Spleen (tissue), 11 donors: ENCODE data around the gene CUX1. TPM values are rescaled to one million over a fixed set of nuclear protein-coding genes. Genes with fewer than 3 reads are reported as not detected.

Experiments used
- DNase-seq: peaks from one replicate; pipeline ENCODE4 v3.0.0-alpha.2; 2020
- H3K27ac ChIP-seq, 8 donors: fragments of 200-600 bp; sonication (generic) in 7 of 8; 1 replicate in 4 of 8; 2 replicates in 4 of 8; pipeline versions ENCODE4 v1.5.0 to v1.8.0; 2016 to 2021; ENCODE audit warnings: inconsistent platforms in 4 of 8, mild to moderate bottlenecking in 4 of 8, moderate library complexity in 1 of 8
- H3K27me3 ChIP-seq, 7 donors: fragments of 200-600 bp; sonication (generic) in 6 of 7; replicated peaks in 1 of 7; 1 replicate in 4 of 7; 2 replicates in 3 of 7; pipeline versions ENCODE4 v1.5.0 to v1.8.0; 2016 to 2021; ENCODE audit warnings: inconsistent platforms in 3 of 7, mild to moderate bottlenecking in 1 of 7
- H3K36me3 ChIP-seq, 6 donors: fragments of 200-600 bp; sonication (generic) in 5 of 6; 1 replicate in 4 of 6; 2 replicates in 2 of 6; pipeline versions ENCODE4 v1.5.0 to v1.8.0; 2016 to 2021; ENCODE audit warnings: inconsistent platforms in 2 of 6
- H3K4me1 ChIP-seq, 6 donors: fragments of 200-600 bp; sonication (generic) in 5 of 6; 1 replicate in 3 of 6; 2 replicates in 3 of 6; pipeline versions ENCODE4 v1.5.0 to v1.8.0; 2016 to 2021; ENCODE audit warnings: inconsistent platforms in 3 of 6
- H3K4me3 ChIP-seq, 8 donors: fragments of 200-600 bp; sonication (generic) in 7 of 8; 1 replicate in 4 of 8; 2 replicates in 4 of 8; pipeline versions ENCODE4 v1.5.0 to v1.8.0; 2016 to 2021; ENCODE audit warnings: inconsistent platforms in 4 of 8, mild to moderate bottlenecking in 4 of 8, moderate library complexity in 2 of 8
- H3K9me3 ChIP-seq, 8 donors: fragments of 200-600 bp; sonication (generic) in 7 of 8; 1 replicate in 4 of 8; 2 replicates in 4 of 8; pipeline versions ENCODE4 v1.5.0 to v1.8.0; 2016 to 2021; ENCODE audit warnings: inconsistent platforms in 4 of 8
- POLR2A ChIP-seq, 3 donors: fragments of 450-650 bp; IDR thresholded peaks; one replicate each; pipeline ENCODE4 v1.5.1; 2017; ENCODE audit warnings: antibody characterized with exemption in 3 of 3, mild to moderate bottlenecking in 1 of 3
- POLR2AphosphoS5 ChIP-seq, 3 donors: sonication (generic); formaldehyde crosslinking; IDR thresholded peaks; one replicate each; pipeline ENCODE4 v1.5.1; 2017; ENCODE audit warnings: antibody characterized with exemption in 3 of 3
- WGBS, 5 donors: extraction: QIAGEN DNeasy Blood & Tissue Kit in 3 of 5; methylation state at CpG; one replicate each; pipeline versions ENCODE4 v1.1.5 to v1.1.7; 2013 to 2018; 5-methylcytosine and 5-hydroxymethylcytosine counted together
- intact Hi-C: fragments of 100-400 bp; cut with DNase I; formaldehyde crosslinking; loops from one replicate; pipeline ENCODE4 v1.15.0; 2023; ENCODE audit warnings: low total_unique reads
- polyA plus RNA-seq, 3 donors: library from polyadenylated mRNA; stranded (reverse); fragments of 200-250 nt; gene quantifications; one replicate each; pipeline ENCODE4 v1.2.1, GENCODE V29; 2013
- total RNA-seq, 7 donors: library from RNA; depleted of rRNA in 3 of 7; stranded (reverse); fragments of >200 nt in 3 of 7; fragmentation: NEBNext Ultra II Directional in 4 of 7; extraction: Animal tissue kit (Norgen Biotek cat#: 25700) in 4 of 7; gene quantifications; one replicate each; pipeline versions ENCODE4 v1.1.0 to v1.2.1, GENCODE V29; 2016 to 2021
- TF ChIP-seq, protein P1 (sequence below), 11 experiments: fragments of 200-600 bp in 7 of 11; fragments of 450-650 bp in 4 of 11; sonication (generic) in 4 of 11; IDR thresholded peaks in 8 of 11; conservative IDR thresholded peaks in 3 of 11; 1 replicate in 7 of 11; 2 replicates in 4 of 11; pipeline versions ENCODE4 v1.4.0 to v1.8.0; 2016 to 2021; ENCODE audit warnings: antibody characterized with exemption in 11 of 11, inconsistent platforms in 4 of 11, mild to moderate bottlenecking in 1 of 11
- donor health status: healthy with polysubstance abuse.
- donor health status: DM: no; HTN: no; CAD: no; lungs with moderate emphysema.
- donor health status: DM: no; HTN: no; CAD: no.
- donor health status: Bipolar disorder and iron deficiency.
- donor health status: healthy.
- donor health status: DM: no; HTN: no; CAD: no.
- donor health status: DM: yes; HTN: yes; CAD: no.

Gene CUX1
- total and polyA plus RNA-seq, 10 donors: 9.1 to 95.8 (median 61.9) TPM

DNA sequence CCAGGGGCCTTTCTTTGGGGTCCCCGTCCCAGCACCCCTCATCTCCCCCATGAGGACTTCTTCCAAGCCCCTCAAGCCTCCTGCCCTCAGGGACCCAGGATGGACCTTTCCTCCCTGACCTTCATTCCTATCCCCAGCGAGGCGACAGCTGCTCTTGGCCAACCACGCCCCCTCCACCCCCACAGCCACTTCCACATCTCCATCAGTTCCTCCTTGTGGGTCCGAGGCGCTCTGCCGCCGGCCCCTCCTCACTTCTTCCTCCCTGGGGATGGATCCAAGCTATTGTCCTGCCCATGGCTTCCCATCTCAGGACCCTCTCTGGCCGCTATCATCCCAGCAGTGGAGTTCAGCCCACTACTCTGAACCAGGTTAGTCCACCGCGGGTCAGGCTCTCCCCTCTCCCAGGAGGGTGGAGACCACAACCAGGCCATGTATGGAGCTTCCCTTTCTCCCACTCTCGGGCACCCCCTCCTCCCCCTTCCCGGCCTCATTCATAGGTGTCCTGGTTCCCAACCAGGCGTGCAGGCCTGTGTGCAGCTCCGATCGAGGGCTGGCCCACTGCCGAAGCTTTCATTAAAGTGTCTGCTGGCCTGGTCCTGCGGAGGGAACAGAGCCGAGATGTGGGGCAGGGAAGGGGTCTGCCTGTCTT, 467.6 kb downstream of the CUX1 start:
- Histone ChIP-seq H3K9me3 (no peaks in the 10 kb centered on the region), H3K27ac (peak overlapping the region; percentile 72 to 97 (median 91)), H3K36me3 (no peaks in the 10 kb centered on the region), H3K4me1 (peaks cover 30 to 68% (median 59%) of the 10 kb centered on the region in 6 donors), H3K4me3 (peak overlapping the region; percentile 23 to 96 (median 89)), H3K27me3 (peaks cover 0 to 14% (median 0%) of the 10 kb centered on the region in 7 donors)
- WGBS, 5 donors: 13 to 28% (median 20%) methylated on average over 15 to 19 of the region's 19 CpGs
- intact Hi-C loops: no loop called here
- TF ChIP-seq, protein P1, sequence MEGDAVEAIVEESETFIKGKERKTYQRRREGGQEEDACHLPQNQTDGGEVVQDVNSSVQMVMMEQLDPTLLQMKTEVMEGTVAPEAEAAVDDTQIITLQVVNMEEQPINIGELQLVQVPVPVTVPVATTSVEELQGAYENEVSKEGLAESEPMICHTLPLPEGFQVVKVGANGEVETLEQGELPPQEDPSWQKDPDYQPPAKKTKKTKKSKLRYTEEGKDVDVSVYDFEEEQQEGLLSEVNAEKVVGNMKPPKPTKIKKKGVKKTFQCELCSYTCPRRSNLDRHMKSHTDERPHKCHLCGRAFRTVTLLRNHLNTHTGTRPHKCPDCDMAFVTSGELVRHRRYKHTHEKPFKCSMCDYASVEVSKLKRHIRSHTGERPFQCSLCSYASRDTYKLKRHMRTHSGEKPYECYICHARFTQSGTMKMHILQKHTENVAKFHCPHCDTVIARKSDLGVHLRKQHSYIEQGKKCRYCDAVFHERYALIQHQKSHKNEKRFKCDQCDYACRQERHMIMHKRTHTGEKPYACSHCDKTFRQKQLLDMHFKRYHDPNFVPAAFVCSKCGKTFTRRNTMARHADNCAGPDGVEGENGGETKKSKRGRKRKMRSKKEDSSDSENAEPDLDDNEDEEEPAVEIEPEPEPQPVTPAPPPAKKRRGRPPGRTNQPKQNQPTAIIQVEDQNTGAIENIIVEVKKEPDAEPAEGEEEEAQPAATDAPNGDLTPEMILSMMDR (IDR thresholded peaks at IDR 0.05 in 8 of 11, conservative IDR thresholded peaks at IDR 0.05 in 3 of 11): peak in 1 of 11 experiments; percentile 14
- peak in 2 of 3 donors; percentile 35 to 71 for TF ChIP-seq POLR2AphosphoS5 (IDR thresholded peaks at IDR 0.05)
- TF ChIP-seq POLR2A (IDR thresholded peaks at IDR 0.05): no peak
- peak; percentile 93 for DNase-seq

DNA sequence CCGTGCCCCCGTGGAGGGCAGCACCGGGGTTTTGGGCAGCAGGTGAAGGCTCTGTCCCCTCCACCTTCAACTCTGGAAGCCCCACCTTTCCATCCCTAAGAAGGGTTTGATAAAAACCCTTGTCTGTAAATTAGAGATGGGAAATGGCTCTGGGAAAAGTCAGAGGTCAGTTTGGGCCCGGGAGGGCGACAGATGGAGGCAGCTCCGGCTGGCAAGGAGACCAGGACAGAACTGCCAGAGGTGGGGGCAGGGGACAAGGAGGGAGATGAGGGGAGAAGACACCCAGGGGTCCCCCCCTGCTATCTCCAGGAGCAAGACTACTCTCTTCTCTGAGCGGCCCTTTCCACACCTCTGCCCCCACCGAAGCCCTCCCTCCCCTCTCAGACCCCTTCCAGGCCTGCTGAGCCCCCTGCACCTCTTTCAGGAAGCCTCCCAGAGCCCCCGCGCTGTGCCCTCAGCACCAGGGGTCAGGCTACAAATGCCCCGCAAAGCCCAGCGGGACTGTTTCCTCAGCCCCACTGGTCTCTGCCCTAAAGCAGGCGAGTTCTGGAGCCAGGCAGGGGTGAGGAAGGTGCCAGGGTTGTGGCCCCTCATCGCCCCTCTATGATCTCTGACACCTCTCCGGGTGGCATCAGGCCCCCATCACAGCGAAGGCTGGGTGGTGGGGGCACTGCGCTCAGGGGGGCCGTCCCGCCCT, 468.3 kb downstream of the CUX1 start:
- intact Hi-C loops: no loop called here
- no peaks in the 10 kb centered on the region for H3K36me3 ChIP-seq
- no peak for TF ChIP-seq POLR2AphosphoS5 (IDR thresholded peaks at IDR 0.05)
- TF ChIP-seq POLR2A (IDR thresholded peaks at IDR 0.05): no peak
- TF ChIP-seq, protein P1 (IDR thresholded peaks at IDR 0.05 in 8 of 11, conservative IDR thresholded peaks at IDR 0.05 in 3 of 11): no peak
- 10 to 26% (median 13%) methylated on average over 10 to 19 of the region's 19 CpGs for WGBS, 5 donors
- H3K4me1 ChIP-seq: peaks cover 33 to 69% (median 63%) of the 10 kb centered on the region in 6 donors
- peak overlapping the region; percentile 72 to 97 (median 91) for H3K27ac ChIP-seq
- peak overlapping the region; percentile 69 to 96 (median 89) for H3K4me3 ChIP-seq
- DNase-seq: no peak
- no peaks in the 10 kb centered on the region for H3K9me3 ChIP-seq
- peaks cover 0 to 14% (median 0%) of the 10 kb centered on the region in 7 donors for H3K27me3 ChIP-seq

DNA sequence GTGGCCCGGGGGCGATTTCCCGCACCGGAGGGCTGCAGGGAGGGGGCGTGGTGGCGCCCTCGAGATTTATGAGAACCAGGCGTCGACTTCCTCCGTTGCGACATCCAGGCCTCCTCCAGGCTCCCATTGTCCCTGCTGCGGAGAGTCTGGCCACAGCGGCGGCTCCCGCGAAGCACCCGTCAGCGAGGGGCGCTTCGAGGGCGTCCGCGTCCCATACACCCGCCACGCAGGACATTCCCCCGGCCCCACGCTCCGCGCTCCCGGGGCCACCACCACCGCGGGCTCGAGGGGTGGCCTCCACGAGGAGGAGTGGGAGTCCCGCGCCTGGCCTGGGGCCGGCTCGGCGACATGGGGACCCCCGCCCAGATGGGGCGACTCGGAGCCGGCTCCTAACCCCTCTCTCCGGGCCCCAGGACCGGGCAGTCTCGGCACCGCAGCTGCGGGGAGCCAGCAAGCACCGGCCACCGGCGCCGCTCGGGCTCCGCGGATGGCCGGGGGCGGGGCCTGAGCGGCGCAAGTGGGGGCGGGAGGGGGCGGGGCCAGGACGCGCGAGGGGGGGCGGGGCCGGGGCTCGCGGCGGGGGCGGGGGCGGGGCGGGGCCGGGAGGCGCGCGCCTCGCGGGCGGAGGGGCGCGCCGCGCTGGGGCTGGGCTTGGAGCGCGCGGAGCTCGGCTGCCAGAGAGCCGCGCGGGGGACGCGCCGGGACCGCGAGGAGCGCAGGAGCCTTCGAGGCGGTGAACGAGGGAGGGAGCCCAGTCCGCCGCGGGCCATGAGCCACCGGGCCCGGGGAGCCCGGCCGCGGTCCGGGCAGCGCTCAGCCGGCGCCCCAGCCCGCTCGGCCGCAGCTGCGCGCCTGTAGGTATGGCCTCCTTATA, 469.0 kb downstream of the CUX1 start, which contains the start of gene SH2B2:
TSS of gene SH2B2 (plus strand) at position 632 of the 874 bp plus-strand sequence. CDS start 13,683 bp downstream, outside the sequence.
- 0 to 1% (median 0%) methylated on average over 18 to 105 of the region's 116 CpGs for WGBS, 5 donors
- Histone ChIP-seq H3K9me3 (no peaks in the 10 kb centered on the region), H3K36me3 (no peaks in the 10 kb centered on the region), H3K27me3 (peaks cover 0 to 14% (median 0%) of the 10 kb centered on the region in 7 donors), H3K27ac (peak within 1 kb of the TSS; percentile 72 to 97 (median 91)), H3K4me1 (peaks cover 36 to 77% (median 71%) of the 10 kb centered on the region in 6 donors), H3K4me3 (peak within 1 kb of the TSS; percentile 80 to 96 (median 90))
- TF ChIP-seq POLR2A (IDR thresholded peaks at IDR 0.05) (peak in 1 of 3 donors; percentile 42), POLR2AphosphoS5 (IDR thresholded peaks at IDR 0.05) (peak; percentile 86 to 91 (median 89))
- TF ChIP-seq, protein P1 (IDR thresholded peaks at IDR 0.05 in 8 of 11, conservative IDR thresholded peaks at IDR 0.05 in 3 of 11): peak in 5 of 11 experiments; percentile 18 to 38 (median 20)
- intact Hi-C loops: no loop called here
- peak; percentile 93 for DNase-seq
